HepG2 (cell line): ENCODE data around the gene USP14.

Experiments used
- ELK4 ChIP-seq: sonication (generic); formaldehyde crosslinking; IDR thresholded peaks from 2 replicates; pipeline ENCODE4 v1.9.0; 2021; ENCODE audit warnings: missing genetic modification reagents, borderline replicate concordance
- FOXJ3 ChIP-seq: sonication (generic); formaldehyde crosslinking; IDR thresholded peaks from 2 replicates; pipeline ENCODE4 v1.4.0; 2020; ENCODE audit warnings: missing genetic modification reagents, mild to moderate bottlenecking, borderline replicate concordance
- MAFG ChIP-seq: sonication (generic); formaldehyde crosslinking; IDR thresholded peaks from 2 replicates; pipeline ENCODE4 v1.5.1; 2020; ENCODE audit warnings: mild to moderate bottlenecking, missing genetic modification reagents
- MYC ChIP-seq: sonication (generic); formaldehyde crosslinking; IDR thresholded peaks from 2 replicates; pipeline ENCODE4 v1.9.0; 2021; ENCODE audit warnings: missing genetic modification reagents, borderline replicate concordance
- NFE2 ChIP-seq: sonication (generic); formaldehyde crosslinking; IDR thresholded peaks from 2 replicates; pipeline ENCODE4 v1.4.0; 2020; ENCODE audit warnings: missing genetic modification reagents
- PBX3 ChIP-seq: sonication (generic); formaldehyde crosslinking; IDR thresholded peaks from 2 replicates; pipeline ENCODE4 v1.8.1; 2023; ENCODE audit warnings: missing genetic modification reagents, inconsistent platforms, borderline replicate concordance
- SRF ChIP-seq: IDR thresholded peaks from 2 replicates; pipeline ENCODE4 v1.6.1; 2011; ENCODE audit warnings: mild to moderate bottlenecking, low read depth, low read length, moderate library complexity
- TGIF2 ChIP-seq: IDR thresholded peaks from 2 replicates; pipeline ENCODE4 v1.6.1; 2016; ENCODE audit warnings: control low read depth, missing compliant biosample characterization
- YY1 ChIP-seq: IDR thresholded peaks from 2 replicates; pipeline ENCODE4 v1.6.1; 2011; ENCODE audit warnings: low read length, low read depth, moderate library complexity, mild to moderate bottlenecking; ENCODE audit not compliant: insufficient read depth, insufficient replicate concordance
- ZHX2 ChIP-seq, 2 experiments: sonication (generic) in 1 of 2; formaldehyde crosslinking in 1 of 2; IDR thresholded peaks; 2 replicates each; pipeline versions ENCODE4 v1.6.1 to v1.9.0; 2014 to 2022; ENCODE audit warnings: antibody characterized with exemption in 1 of 2, borderline replicate concordance in 1 of 2, inconsistent platforms in 1 of 2, low read depth in 1 of 2, missing genetic modification reagents in 1 of 2
- ZNF362 ChIP-seq: sonication (generic); formaldehyde crosslinking; IDR thresholded peaks from 2 replicates; pipeline ENCODE4 v1.4.0; 2020; ENCODE audit warnings: missing genetic modification reagents, mild to moderate bottlenecking, borderline replicate concordance
- ZNF550 ChIP-seq: sonication (generic); formaldehyde crosslinking; IDR thresholded peaks from 2 replicates; pipeline ENCODE4 v1.4.0; 2020; ENCODE audit warnings: mild to moderate bottlenecking, missing genetic modification reagents, borderline replicate concordance
- ZNF703 ChIP-seq: sonication (generic); formaldehyde crosslinking; IDR thresholded peaks from 2 replicates; pipeline ENCODE4 v1.5.1; 2020; ENCODE audit warnings: missing genetic modification reagents, mild to moderate bottlenecking, moderate library complexity, borderline replicate concordance

GRCh38 chr18:179499-179898 lies 21.1 kb downstream of the USP14 start:
- no peak for TF ChIP-seq ZNF550 (CRISPR knock-in tag)
- no peak for TF ChIP-seq FOXJ3 (CRISPR knock-in tag)
- TF ChIP-seq YY1 = no peak
- TF ChIP-seq NFE2 (CRISPR knock-in tag) = no peak
- no peak for TF ChIP-seq ZNF362 (CRISPR knock-in tag)
- TF ChIP-seq TGIF2 (CRISPR knock-in tag) = no peak
- TF ChIP-seq ELK4 (CRISPR knock-in tag) = no peak
- no peak for TF ChIP-seq SRF
- TF ChIP-seq MYC (CRISPR knock-in tag) = no peak
- TF ChIP-seq MAFG (CRISPR knock-in tag) = no peak
- no peak for TF ChIP-seq ZHX2 (IDR thresholded peaks at IDR 0.05; ENCODE audit: low read depth)
- no peak for TF ChIP-seq ZHX2 (CRISPR knock-in tag; IDR thresholded peaks at IDR 0.05; ENCODE audit: borderline replicate concordance)
- TF ChIP-seq PBX3 = no peak
- TF ChIP-seq ZNF703 (CRISPR knock-in tag) = no peak
